ENCODE measurements around the gene RILP. TPM values are rescaled to one million over a fixed set of nuclear protein-coding genes. Genes with fewer than 3 reads are reported as not detected.

Gene RILP
- total and polyA plus RNA-seq, 2 of the 4 experiments (the other 2 are of a cell fraction): 3.9 to 6.0 TPM

GRCh38 chr17:1623057-1623630, 26.5 kb downstream of the RILP start:
- dilution Hi-C loops (cut with HindIII; ENCODE audit: low sequenced_read_pairs, unreplicated experiment) (no loop called here), intact Hi-C loops (cut with micrococcal nuclease) (no loop called here), in situ Hi-C loops (cut with MboI; ENCODE audit: low sequenced_read_pairs) (no loop called here)
- H3K9me3 ChIP-seq (ENCODE audit: control insufficient read depth, insufficient read depth, low read length): no peaks in the 10 kb centered on the region
- no peak overlapping the region for H3K56ac ChIP-seq (ENCODE audit: extremely low read depth, insufficient read depth, low read length)
- no peak overlapping the region for H2AK5ac ChIP-seq (ENCODE audit: low read depth, low read length)
- H3K18ac ChIP-seq (ENCODE audit: low read depth, low read length): no peak overlapping the region
- WGBS, 2 experiments (ENCODE audit: extremely low coverage in 2 of 2, insufficient read length in 1 of 2): 76% methylated on average over 6 of the region's 14 CpGs; no CpG with 5 or more reads in 1 of the 2 experiments
- no peak overlapping the region for H4K5ac ChIP-seq (ENCODE audit: low read depth, low read length)
- H3K14ac ChIP-seq (replicated peaks; ENCODE audit: low read depth, low read length): no peak overlapping the region
- H3K23ac ChIP-seq (ENCODE audit: low read depth, low read length): no peak overlapping the region
- H3K9ac ChIP-seq (ENCODE audit: low read depth, low read length): no peak overlapping the region
- ChIA-PET CTCF (no interaction called here), POLR2A (ENCODE audit: unreplicated experiment) (interaction anchor here (0.6 kb wide), 1 partner anchor 191 kb away, joined by 3 read pairs; no protein-coding TSS in a partner anchor)
- H3K27me3 ChIP-seq (ENCODE audit: control insufficient read depth, insufficient read depth, low read length): peaks cover 6% of the 10 kb centered on the region; the same call in 1 of the 2 replicates
- H3K36me3 ChIP-seq (ENCODE audit: control insufficient read depth, insufficient read depth, low read length): no peaks in the 10 kb centered on the region
- H3K4me3 ChIP-seq (ENCODE audit: insufficient read depth, low read depth, low read length): no peak overlapping the region
- no peak for DNase-seq
- H3K79me1 ChIP-seq (ENCODE audit: low read depth in 1 of 2, low read length in 2 of 2): no peaks in the 10 kb centered on the region
- no TSS peak for BruUV-seq (replicated peaks)
- TF ChIP-seq NFE2L2 (IDR thresholded peaks at IDR 0.05; ENCODE audit: low read depth, low read length) (no peak), MAFK (IDR thresholded peaks at IDR 0.05; ENCODE audit: low read depth, low read length) (no peak), POLR2A (IDR thresholded peaks at IDR 0.05; ENCODE audit: low read depth, low read length) (no peak), MAZ (IDR thresholded peaks at IDR 0.05; ENCODE audit: borderline replicate concordance, low read depth, low read length) (no peak), CTCF (conservative IDR thresholded peaks at IDR 0.05; ENCODE audit: low read depth, low read length) (no peak), CEBPB (IDR thresholded peaks at IDR 0.05; ENCODE audit: low read depth, low read length) (no peak), ELK1 (IDR thresholded peaks at IDR 0.05; ENCODE audit: borderline replicate concordance, low read depth, low read length) (no peak), RAD21 (IDR thresholded peaks at IDR 0.05; ENCODE audit: low read length) (no peak), RFX5 (IDR thresholded peaks at IDR 0.05; ENCODE audit: low read depth, low read length) (no peak), RCOR1 (IDR thresholded peaks at IDR 0.05; ENCODE audit: insufficient replicate concordance, low read length) (no peak), USF2 (IDR thresholded peaks at IDR 0.05; ENCODE audit: low read depth, low read length) (no peak), MXI1 (IDR thresholded peaks at IDR 0.05; ENCODE audit: borderline replicate concordance, low read depth, low read length) (no peak), SMC3 (IDR thresholded peaks at IDR 0.05; ENCODE audit: low read depth, low read length) (no peak), FOS (IDR thresholded peaks at IDR 0.05; ENCODE audit: low read depth, low read length) (no peak), CHD1 (IDR thresholded peaks at IDR 0.05; ENCODE audit: low read depth, low read length) (no peak), BHLHE40 (IDR thresholded peaks at IDR 0.05; ENCODE audit: low read depth, low read length) (no peak)
- H2BK15ac ChIP-seq (ENCODE audit: low read depth, low read length): no peak overlapping the region
- H3K9me1 ChIP-seq (ENCODE audit: insufficient read depth, low read length): no peaks in the 10 kb centered on the region
- H4K8ac ChIP-seq (ENCODE audit: low read depth in 2 of 2, low read length in 2 of 2): no peak overlapping the region
- H4K20me1 ChIP-seq (ENCODE audit: insufficient read depth, low read length): no peaks in the 10 kb centered on the region
- no peak overlapping the region for H2AFZ ChIP-seq (replicated peaks; ENCODE audit: low read length, poor library complexity)
- H3K4me1 ChIP-seq (ENCODE audit: control insufficient read depth, insufficient read depth, low read length): peaks cover 2% of the 10 kb centered on the region; the same call in 1 of the 2 replicates
- no peak for ATAC-seq (ENCODE audit: low read depth)
- H2BK120ac ChIP-seq (ENCODE audit: low read depth, low read length): no peak overlapping the region
- H3K4me2 ChIP-seq (ENCODE audit: low read depth, low read length): no peak overlapping the region
- no peak overlapping the region for H3K4ac ChIP-seq (ENCODE audit: low read depth, low read length)
- no peak overlapping the region for H2AK9ac ChIP-seq (replicated peaks; ENCODE audit: low read depth, low read length, poor library complexity)
- no peak overlapping the region for H3K27ac ChIP-seq (ENCODE audit: insufficient read depth, low read length)
- no peak overlapping the region for H4K91ac ChIP-seq (ENCODE audit: insufficient read depth, low read depth, low read length)
- no peak overlapping the region for H2BK5ac ChIP-seq (ENCODE audit: low read depth, low read length, poor library complexity, severe bottlenecking)
- no peak overlapping the region for H2BK20ac ChIP-seq (ENCODE audit: low read depth, low read length)

All from IMR-90 (cell line).